GM21723 (cell line): ENCODE results near the gene MS4A18.
"Not testable (repeated sequence)": the region's sequence is repeated elsewhere in the genome, so short reads cannot be mapped to it uniquely, and the experiment has no call there.

Experiments used
- ATAC-seq: cut with Tn5 transposase; IDR thresholded peaks from one replicate; pipeline ENCODE4 v1.9.1; 2021; ENCODE audit warnings: mild to moderate bottlenecking, moderate library complexity; ENCODE audit not compliant: unreplicated experiment

Gene MS4A18

GRCh38 chr11:60734279-60734678 lies 9.8 kb downstream of the MS4A18 start:
- ATAC-seq: no peak

GRCh38 chr11:60739114-60739513 lies 14.6 kb downstream of the MS4A18 start:
- no peak for ATAC-seq

GRCh38 chr11:60740573-60740972 lies 16.1 kb downstream of the MS4A18 start:
- ATAC-seq: no peak

- no peak for ATAC-seq
Observed at GRCh38 chr11:60741421-60741820, 16.9 kb downstream of the MS4A18 start.

- ATAC-seq: no peak
Observed at GRCh38 chr11:60743058-60743457, 18.5 kb downstream of the MS4A18 start.

GRCh38 chr11:60744114-60744513 lies 19.6 kb downstream of the MS4A18 start:
- ATAC-seq: no peak

GRCh38 chr11:60747359-60747873 lies 22.9 kb downstream of the MS4A18 start:
- no peak for ATAC-seq

- ATAC-seq: no peak
Observed at GRCh38 chr11:60748225-60748624, 23.7 kb downstream of the MS4A18 start.

- no peak for ATAC-seq
Observed at GRCh38 chr11:60748821-60749220, 24.3 kb downstream of the MS4A18 start.

GRCh38 chr11:60750911-60751310 lies 26.4 kb downstream of the MS4A18 start:
- no peak for ATAC-seq

- no peak for ATAC-seq
Observed at GRCh38 chr11:60753309-60753708, 28.8 kb downstream of the MS4A18 start.

GRCh38 chr11:60754887-60755286 lies 30.4 kb downstream of the MS4A18 start:
- no peak for ATAC-seq

- ATAC-seq: no peak
Observed at GRCh38 chr11:60756307-60757032, 31.9 kb downstream of the MS4A18 start, which contains the start of gene MS4A15. Gene MS4A15, plus strand, starts transcription at chr11:60756867. Its CDS starts 6,867 bp downstream, at chr11:60763734.

GRCh38 chr11:60757231-60757800 lies 32.8 kb downstream of the MS4A18 start:
- ATAC-seq: no peak

- ATAC-seq: not testable (repeated sequence)
Observed at GRCh38 chr11:60758671-60759070, 34.2 kb downstream of the MS4A18 start.

- ATAC-seq: not testable (repeated sequence)
Observed at GRCh38 chr11:60759438-60760225, 35.1 kb downstream of the MS4A18 start.

GRCh38 chr11:60761436-60762190 lies 37.1 kb downstream of the MS4A18 start:
- peak; percentile 40 for ATAC-seq

- ATAC-seq: peak; percentile 61
Observed at GRCh38 chr11:60762851-60763691, 38.6 kb downstream of the MS4A18 start.

GRCh38 chr11:60763692-60764369 lies 39.3 kb downstream of the MS4A18 start:
- no peak for ATAC-seq
